Common myeloid progenitor, CD34-positive (primary cell): ENCODE measurements around the gene TOP2A.

Source experiments
- CTCF ChIA-PET: fragments of 350-600 bp; sonication (Branson Sonifier 250); formaldehyde crosslinking; loops from one replicate; lab custom pipeline; 2021; ENCODE audit warnings: antibody characterized with exemption; lab: Charles Lee
- POLR2A ChIA-PET: fragments of 350-600 bp; sonication (Branson Sonifier 250); formaldehyde crosslinking; loops from one replicate; lab custom pipeline; 2021; ENCODE audit warnings: antibody characterized with exemption; lab: Charles Lee
- DNase-seq, 3 donors: peaks; one replicate each; pipeline versions ENCODE4 v3.0.0 to v3.0.0-alpha.2; 2013
- H3K27ac ChIP-seq, 2 experiments: 1 replicate in 1 of 2; 2 replicates in 1 of 2; pipeline ENCODE4 v1.7.0; 2013; ENCODE audit warnings: inconsistent platforms in 2 of 2, low read length in 2 of 2, mild to moderate bottlenecking in 2 of 2, low read depth in 1 of 2, moderate library complexity in 1 of 2; ENCODE audit not compliant: severe bottlenecking in 2 of 2, insufficient read depth in 1 of 2, poor library complexity in 1 of 2
- H3K27me3 ChIP-seq, 5 experiments: replicated peaks in 2 of 5; 1 replicate in 3 of 5; 2 replicates in 2 of 5; pipeline versions ENCODE4 v1.6.1 to v1.7.0; 2013; ENCODE audit warnings: low read length in 4 of 5, mild to moderate bottlenecking in 2 of 5, moderate library complexity in 2 of 5, inconsistent platforms in 1 of 5; ENCODE audit not compliant: insufficient read depth in 5 of 5, control insufficient read depth in 4 of 5
- H3K36me3 ChIP-seq, 4 experiments: 1 replicate in 2 of 4; 2 replicates in 2 of 4; pipeline versions ENCODE4 v1.6.1 to v1.7.0; 2013; ENCODE audit warnings: low read length in 3 of 4, control low read depth in 1 of 4, mild to moderate bottlenecking in 1 of 4; ENCODE audit not compliant: control insufficient read depth in 4 of 4, insufficient read depth in 4 of 4
- H3K4me1 ChIP-seq, 4 experiments: 1 replicate in 3 of 4; 2 replicates in 1 of 4; pipeline versions ENCODE4 v1.6.1 to v1.7.1; 2013; ENCODE audit warnings: low read length in 3 of 4, mild to moderate bottlenecking in 3 of 4, control low read depth in 1 of 4, inconsistent platforms in 1 of 4, moderate library complexity in 1 of 4; ENCODE audit not compliant: control insufficient read depth in 4 of 4, insufficient read depth in 4 of 4; ENCODE audit errors: control extremely low read depth in 1 of 4
- H3K4me3 ChIP-seq, 7 experiments: 1 replicate in 4 of 7; 2 replicates in 3 of 7; pipeline versions ENCODE4 v1.5.1 to v1.7.0; 2013; ENCODE audit warnings: mild to moderate bottlenecking in 7 of 7, low read length in 6 of 7, moderate library complexity in 6 of 7, inconsistent platforms in 2 of 7, low read depth in 2 of 7, control low read depth in 1 of 7; ENCODE audit not compliant: insufficient read depth in 4 of 7, control insufficient read depth in 1 of 7; ENCODE audit errors: extremely low read depth in 1 of 7
- H3K9me3 ChIP-seq, 5 experiments: 1 replicate in 4 of 5; 2 replicates in 1 of 5; pipeline versions ENCODE4 v1.6.1 to v1.7.1; 2013; ENCODE audit warnings: low read length in 4 of 5, mild to moderate bottlenecking in 2 of 5, inconsistent platforms in 1 of 5, low read depth in 1 of 5, moderate library complexity in 1 of 5; ENCODE audit not compliant: control insufficient read depth in 4 of 5, insufficient read depth in 2 of 5; ENCODE audit errors: control extremely low read depth in 1 of 5
- WGBS: methylation state at CpG from one replicate; pipeline ENCODE4 v1.1.5; 2013; ENCODE audit not compliant: insufficient coverage; 5-methylcytosine and 5-hydroxymethylcytosine counted together

The TOP2A gene

DNA sequence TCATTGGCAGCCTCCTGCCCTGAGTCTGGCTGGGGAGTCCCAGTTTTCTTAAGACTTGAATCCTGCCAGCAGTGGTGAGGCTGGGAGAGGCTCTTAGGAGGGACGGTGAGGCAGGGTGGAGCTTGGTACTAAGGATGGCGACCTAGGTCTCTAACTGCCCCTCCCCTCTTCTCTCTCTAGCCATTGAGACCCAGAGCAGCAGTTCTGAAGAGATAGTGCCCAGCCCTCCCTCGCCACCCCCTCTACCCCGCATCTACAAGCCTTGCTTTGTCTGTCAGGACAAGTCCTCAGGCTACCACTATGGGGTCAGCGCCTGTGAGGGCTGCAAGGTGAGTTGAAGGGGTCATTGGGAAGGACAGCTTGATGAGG lies 69.6 kb downstream of the TOP2A start:
- H3K27ac ChIP-seq, result no peak overlapping the region
- POLR2A ChIA-PET, result interaction anchor here (1.5 kb wide), 1 partner anchor 25 kb away, joined by 4 read pairs; no protein-coding TSS in a partner anchor
- peaks cover 0 to 44% (median 28%) of the 10 kb centered on the region in 4 experiments for H3K36me3 ChIP-seq

DNA sequence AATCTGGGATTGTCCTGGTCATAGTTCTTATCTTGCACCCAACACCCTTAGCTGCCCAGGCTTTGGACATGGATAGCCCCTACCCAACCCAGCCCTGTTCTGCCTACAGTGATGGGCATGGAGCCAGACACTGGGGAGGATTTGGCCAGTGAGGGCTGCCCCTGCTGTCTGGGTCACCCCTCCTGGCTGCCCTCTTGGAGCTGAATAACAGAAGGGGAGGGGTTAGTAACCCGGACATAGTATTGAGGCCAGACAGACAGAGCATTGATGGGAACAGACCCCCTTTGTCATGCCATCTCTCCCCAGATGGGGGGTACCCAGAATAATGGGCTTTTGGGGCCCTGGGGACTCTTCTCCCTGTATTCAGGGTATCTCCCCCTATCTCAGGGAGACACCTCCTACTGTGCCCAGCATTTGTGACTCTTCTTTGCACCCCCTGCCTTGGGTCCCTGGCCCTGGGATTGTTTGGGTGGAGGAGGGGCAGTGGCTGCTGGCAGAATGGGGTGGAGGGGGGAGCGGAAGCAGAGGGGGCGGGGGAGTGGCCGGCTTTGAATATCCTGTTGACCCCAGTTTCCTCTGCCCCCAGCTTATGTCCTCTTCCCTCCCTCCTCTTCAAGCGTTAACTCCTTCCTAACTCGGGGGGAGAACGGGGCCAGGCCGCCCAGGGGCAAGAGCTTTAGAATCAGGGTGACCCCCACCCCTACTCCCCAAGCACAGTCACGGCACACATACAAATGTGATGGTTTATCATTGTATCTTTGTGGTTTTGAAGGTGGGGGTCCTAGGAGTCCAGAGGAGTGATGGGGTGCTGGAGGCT lies 70.2 kb downstream of the TOP2A start:
- CTCF ChIA-PET, result interaction anchor here (1.8 to 32.6 kb wide), 4 partner anchors 8 to 35 kb away, joined by 6 to 1388 read pairs (median 10); partner anchors contain the start of genes CDC6 and RARA

More for the DNA sequence above, 69.6 kb downstream of the TOP2A start:
- CTCF ChIA-PET, result interaction anchor here (1.8 to 32.6 kb wide), 4 partner anchors 9 to 36 kb away, joined by 6 to 1388 read pairs (median 10); partner anchors contain the start of genes CDC6 and RARA
- Histone ChIP-seq H3K9me3 (no peaks in the 10 kb centered on the region), H3K27me3 (no peaks in the 10 kb centered on the region), H3K4me1 (peaks cover 12 to 92% (median 76%) of the 10 kb centered on the region in 4 experiments), H3K4me3 (peak overlapping the region in 2 of 7 experiments; percentile 11 to 46)
- no peak for DNase-seq
- WGBS, result 86% methylated on average over 3 of the region's 5 CpGs

DNA sequence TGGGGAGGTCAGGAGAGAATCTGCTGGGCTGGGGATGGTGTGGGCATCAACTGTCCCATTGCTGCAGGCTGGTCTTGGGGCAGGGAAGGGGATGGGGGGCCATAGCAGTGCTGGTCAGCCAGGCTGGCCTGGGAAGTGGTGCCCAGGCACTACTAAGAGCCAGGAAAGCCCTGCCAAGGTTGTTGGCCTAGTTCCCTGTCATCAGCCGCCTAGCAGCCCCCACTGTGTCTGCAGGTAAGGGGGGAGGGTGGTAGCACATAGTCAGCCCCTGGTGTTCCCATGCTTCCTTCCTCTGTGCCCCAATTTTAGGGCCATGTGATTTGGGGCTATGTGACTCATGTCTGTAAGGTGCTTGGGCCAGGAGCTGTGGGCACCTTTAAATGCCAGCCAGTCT lies 70.9 kb downstream of the TOP2A start:
- Histone ChIP-seq H3K9me3 (no peaks in the 10 kb centered on the region), H3K27ac (no peak overlapping the region), H3K36me3 (peaks cover 0 to 32% (median 19%) of the 10 kb centered on the region in 4 experiments), H3K4me1 (peaks cover 17 to 91% (median 76%) of the 10 kb centered on the region in 4 experiments), H3K4me3 (no peak overlapping the region), H3K27me3 (no peaks in the 10 kb centered on the region)
- ChIA-PET POLR2A (interaction anchor here (0.6 to 1.5 kb wide), 4 partner anchors 24 to 122 kb away, joined by 3 to 4 read pairs (median 4); partner anchors contain the start of gene RARA), CTCF (interaction anchor here (2.0 to 32.6 kb wide), 3 partner anchors 7 to 34 kb away, joined by 9 to 1388 read pairs (median 90); partner anchors contain the start of genes CDC6 and RARA)
- WGBS, result 83% methylated on average over 1 of the region's 1 CpG
- DNase-seq, result no peak

More for the DNA sequence above, 70.2 kb downstream of the TOP2A start:
- Histone ChIP-seq H3K4me1 (peaks cover 17 to 92% (median 76%) of the 10 kb centered on the region in 4 experiments), H3K9me3 (no peaks in the 10 kb centered on the region), H3K27me3 (no peaks in the 10 kb centered on the region), H3K27ac (no peak overlapping the region), H3K4me3 (peak overlapping the region in 2 of 7 experiments; percentile 11 to 46), H3K36me3 (peaks cover 0 to 40% (median 27%) of the 10 kb centered on the region in 4 experiments)
- no peak for DNase-seq
- POLR2A ChIA-PET, result interaction anchor here (0.6 to 1.5 kb wide), 4 partner anchors 25 to 91 kb away, joined by 3 to 4 read pairs (median 4); partner anchors contain the start of gene RARA
- 7% methylated on average over 2 of the region's 9 CpGs for WGBS

DNA sequence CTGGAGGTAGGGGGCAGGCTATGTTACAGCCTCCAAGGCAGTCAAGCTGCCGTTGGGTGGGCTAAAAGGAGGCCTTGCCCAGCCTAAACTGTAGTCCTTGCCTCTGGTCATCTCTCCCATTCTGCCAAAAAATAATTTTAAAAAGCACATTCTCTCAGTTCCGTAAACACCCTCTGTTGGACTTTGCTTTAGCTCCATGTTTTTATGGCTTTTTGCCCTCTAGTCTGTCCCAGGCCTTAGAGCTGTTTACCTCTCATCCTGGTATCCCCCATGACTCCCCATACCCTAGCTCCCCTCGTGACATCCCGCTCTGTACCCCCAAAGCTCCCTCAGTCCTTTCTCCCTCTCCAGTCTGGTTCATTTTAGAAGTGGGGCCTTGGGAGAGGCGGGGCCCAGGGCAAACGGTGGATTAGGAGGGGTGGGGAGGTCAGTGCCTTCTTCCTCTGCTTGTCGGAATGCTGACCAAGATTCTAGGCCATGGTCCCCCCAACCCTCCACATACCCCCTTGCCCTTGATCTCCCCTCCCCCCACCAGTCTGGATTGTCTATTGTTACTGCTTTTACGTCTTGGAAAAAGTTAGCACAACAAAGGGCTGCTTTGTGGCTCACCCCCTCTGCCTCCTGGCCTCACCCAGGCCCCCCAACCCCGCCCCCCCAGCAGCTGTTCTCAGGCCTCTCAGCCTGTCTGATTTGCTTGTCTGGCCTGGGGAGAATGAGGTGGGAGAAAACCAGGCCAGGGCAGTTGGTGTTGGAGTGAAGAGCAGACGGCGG lies 71.5 kb downstream of the TOP2A start:
- WGBS, result 75% methylated on average over 4 of the region's 11 CpGs
- no peak for DNase-seq
- H3K27me3 ChIP-seq, result no peaks in the 10 kb centered on the region
- peaks cover 0 to 26% (median 16%) of the 10 kb centered on the region in 4 experiments for H3K36me3 ChIP-seq
- no peaks in the 10 kb centered on the region for H3K9me3 ChIP-seq
- peak overlapping the region in 1 of 2 experiments; percentile 43 for H3K27ac ChIP-seq
- H3K4me3 ChIP-seq, result peak overlapping the region in 6 of 7 experiments; percentile 38 to 90 (median 60)
- POLR2A ChIA-PET, result interaction anchor here (0.6 to 8.3 kb wide), 6 partner anchors 9 to 121 kb away, joined by 3 to 195 read pairs (median 4); no protein-coding TSS in a partner anchor
- CTCF ChIA-PET, result interaction anchor here (8.5 to 32.6 kb wide), 2 partner anchors 7 to 34 kb away, joined by 90 to 1388 read pairs; partner anchors contain the start of genes CDC6 and RARA
- H3K4me1 ChIP-seq, result peaks cover 17 to 91% (median 76%) of the 10 kb centered on the region in 4 experiments

DNA sequence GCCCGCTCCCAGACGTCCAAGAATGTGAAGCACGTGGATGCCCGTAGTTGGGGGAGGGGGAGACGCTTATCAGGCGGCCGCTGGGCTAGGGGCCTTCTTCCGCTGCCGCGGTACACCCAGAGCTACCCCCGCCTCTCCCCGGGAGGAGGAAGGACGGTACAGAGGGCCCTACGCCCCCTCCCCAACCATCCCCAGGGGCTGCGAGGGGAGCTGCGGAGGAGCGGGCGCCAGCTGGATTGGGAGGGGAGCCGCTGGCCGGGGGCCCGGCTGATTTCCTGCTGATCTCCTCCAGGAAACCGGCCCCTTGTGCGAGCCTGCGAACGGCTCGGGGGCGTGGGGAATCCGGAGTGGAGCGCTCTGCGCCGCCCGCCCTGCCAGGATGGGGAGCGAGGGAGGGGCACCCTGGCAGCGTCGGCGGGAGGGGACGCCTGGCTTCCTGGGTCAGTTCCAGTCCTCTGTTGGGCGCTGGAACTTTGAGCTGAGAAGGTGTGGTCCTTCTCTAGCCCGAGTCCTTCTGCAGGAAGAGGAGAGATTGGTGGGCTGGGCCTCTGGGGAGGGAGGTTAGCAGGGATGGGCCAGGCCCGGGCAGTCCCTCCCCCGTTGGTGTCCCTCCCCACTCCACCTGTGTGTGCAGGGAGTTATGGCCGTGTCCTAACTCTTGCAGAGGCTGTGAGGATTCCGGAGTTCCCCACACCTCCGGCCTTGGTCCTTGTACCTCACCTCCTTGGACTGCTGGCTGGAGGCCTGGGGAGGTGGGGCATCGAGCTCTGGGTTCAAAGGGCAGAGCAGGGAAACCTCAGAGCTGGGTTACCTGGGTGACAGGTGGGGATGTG lies 72.3 kb downstream of the TOP2A start:
- Histone ChIP-seq H3K27ac (peak overlapping the region; percentile 33 to 43), H3K27me3 (no peaks in the 10 kb centered on the region), H3K36me3 (peaks cover 0 to 24% (median 13%) of the 10 kb centered on the region in 4 experiments), H3K9me3 (no peaks in the 10 kb centered on the region), H3K4me1 (peaks cover 21 to 93% (median 84%) of the 10 kb centered on the region in 4 experiments), H3K4me3 (peak overlapping the region; percentile 6 to 90 (median 62))
- ChIA-PET POLR2A (interaction anchor here (0.6 to 8.3 kb wide), 9 partner anchors 9 to 276 kb away, joined by 3 to 195 read pairs (median 5); no protein-coding TSS in a partner anchor), CTCF (interaction anchor here (8.5 to 32.6 kb wide), 2 partner anchors 8 to 33 kb away, joined by 90 to 1388 read pairs; partner anchors contain the start of genes CDC6 and RARA)
- under 1% methylated on average over 23 of the region's 45 CpGs for WGBS
- DNase-seq, result peak in 2 of 3 donors; percentile 60 to 66
